PFSK-1 (cell line): ENCODE results near the gene VGLL3.

Source experiments
- FOXP2 ChIP-seq: optimal IDR thresholded peaks from 2 replicates; pipeline ENCODE3; 2011; ENCODE audit warnings: borderline replicate concordance, control low read depth, inconsistent platforms; ENCODE audit not compliant: insufficient read depth; ENCODE audit errors: extremely low read length, extremely low read depth
- POLR2AphosphoS5 ChIP-seq: IDR thresholded peaks from 2 replicates; pipeline ENCODE4 v1.6.1; 2012; ENCODE audit warnings: low read depth, mild to moderate bottlenecking, control low read depth, low read length, moderate library complexity
- SIN3A ChIP-seq: IDR thresholded peaks from 2 replicates; pipeline ENCODE4 v1.6.1; 2012; ENCODE audit warnings: mild to moderate bottlenecking, low read length, moderate library complexity, borderline replicate concordance; ENCODE audit not compliant: insufficient read depth
- TAF1 ChIP-seq: IDR thresholded peaks from 2 replicates; pipeline ENCODE4 v1.6.1; 2012; ENCODE audit warnings: low read length, control low read depth, borderline replicate concordance; ENCODE audit not compliant: insufficient read depth
- TF ChIP-seq, protein P1 (sequence below), 2 experiments: IDR thresholded peaks; 2 replicates each; pipeline versions ENCODE4 v1.6.1 to v1.8.0; 2011 to 2012; ENCODE audit warnings: low read depth in 2 of 2, low read length in 2 of 2, control low read depth in 1 of 2, inconsistent platforms in 1 of 2, mild to moderate bottlenecking in 1 of 2, moderate library complexity in 1 of 2; ENCODE audit not compliant: insufficient read depth in 1 of 2

VGLL3 gene

GRCh38 chr3:86969500-86970189, 21.3 kb downstream of the VGLL3 start:
- no peak for TF ChIP-seq POLR2AphosphoS5
- no peak for TF ChIP-seq SIN3A
- no peak for TF ChIP-seq FOXP2

DNA sequence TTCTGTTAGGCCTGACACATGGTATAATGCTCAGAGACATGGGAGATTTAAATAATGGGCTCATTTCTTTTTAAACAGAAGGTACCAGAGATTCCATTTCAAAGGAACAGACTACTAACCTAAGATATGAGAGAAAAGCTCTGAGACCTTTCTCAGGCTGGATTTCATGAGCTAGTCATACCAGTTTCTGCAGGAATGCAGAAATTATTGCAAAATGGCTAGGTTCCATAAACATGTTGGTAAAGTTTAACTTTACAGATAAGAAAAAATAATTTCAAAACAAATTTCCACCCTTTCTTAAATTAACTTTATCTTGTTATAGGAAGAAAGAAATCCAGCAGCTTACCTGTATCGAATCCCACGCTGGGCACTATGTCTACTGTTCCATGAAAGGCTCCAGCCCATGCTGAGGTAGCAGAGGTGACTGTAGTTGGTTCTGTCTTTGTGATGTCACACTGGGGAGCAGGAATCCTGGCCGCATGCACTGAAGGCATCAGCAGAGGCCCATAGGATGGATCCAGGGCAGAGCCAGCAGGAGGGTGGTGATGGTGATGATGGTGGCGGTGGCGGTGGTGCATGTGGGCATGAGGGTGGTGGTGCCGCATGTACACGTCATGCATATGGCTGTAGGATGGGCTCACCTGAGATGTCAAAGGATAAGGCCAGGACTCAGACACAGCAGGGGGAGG, 22.6 kb downstream of the VGLL3 start:
- TF ChIP-seq FOXP2 (no peak), SIN3A (no peak), POLR2AphosphoS5 (no peak), TAF1 (no peak)
- TF ChIP-seq, protein P1, sequence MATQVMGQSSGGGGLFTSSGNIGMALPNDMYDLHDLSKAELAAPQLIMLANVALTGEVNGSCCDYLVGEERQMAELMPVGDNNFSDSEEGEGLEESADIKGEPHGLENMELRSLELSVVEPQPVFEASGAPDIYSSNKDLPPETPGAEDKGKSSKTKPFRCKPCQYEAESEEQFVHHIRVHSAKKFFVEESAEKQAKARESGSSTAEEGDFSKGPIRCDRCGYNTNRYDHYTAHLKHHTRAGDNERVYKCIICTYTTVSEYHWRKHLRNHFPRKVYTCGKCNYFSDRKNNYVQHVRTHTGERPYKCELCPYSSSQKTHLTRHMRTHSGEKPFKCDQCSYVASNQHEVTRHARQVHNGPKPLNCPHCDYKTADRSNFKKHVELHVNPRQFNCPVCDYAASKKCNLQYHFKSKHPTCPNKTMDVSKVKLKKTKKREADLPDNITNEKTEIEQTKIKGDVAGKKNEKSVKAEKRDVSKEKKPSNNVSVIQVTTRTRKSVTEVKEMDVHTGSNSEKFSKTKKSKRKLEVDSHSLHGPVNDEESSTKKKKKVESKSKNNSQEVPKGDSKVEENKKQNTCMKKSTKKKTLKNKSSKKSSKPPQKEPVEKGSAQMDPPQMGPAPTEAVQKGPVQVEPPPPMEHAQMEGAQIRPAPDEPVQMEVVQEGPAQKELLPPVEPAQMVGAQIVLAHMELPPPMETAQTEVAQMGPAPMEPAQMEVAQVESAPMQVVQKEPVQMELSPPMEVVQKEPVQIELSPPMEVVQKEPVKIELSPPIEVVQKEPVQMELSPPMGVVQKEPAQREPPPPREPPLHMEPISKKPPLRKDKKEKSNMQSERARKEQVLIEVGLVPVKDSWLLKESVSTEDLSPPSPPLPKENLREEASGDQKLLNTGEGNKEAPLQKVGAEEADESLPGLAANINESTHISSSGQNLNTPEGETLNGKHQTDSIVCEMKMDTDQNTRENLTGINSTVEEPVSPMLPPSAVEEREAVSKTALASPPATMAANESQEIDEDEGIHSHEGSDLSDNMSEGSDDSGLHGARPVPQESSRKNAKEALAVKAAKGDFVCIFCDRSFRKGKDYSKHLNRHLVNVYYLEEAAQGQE (IDR thresholded peaks at IDR 0.05; ENCODE audit: insufficient read depth in 1 of 2, low read depth in 2 of 2, low read length in 2 of 2), result no peak

- TF ChIP-seq POLR2AphosphoS5 (no peak), TAF1 (no peak), FOXP2 (no peak), SIN3A (no peak)
- TF ChIP-seq, protein P1 (IDR thresholded peaks at IDR 0.05; ENCODE audit: insufficient read depth in 1 of 2, low read depth in 2 of 2, low read length in 2 of 2), result no peak
Observed at GRCh38 chr3:86967062-86967461, 23.9 kb downstream of the VGLL3 start.

DNA sequence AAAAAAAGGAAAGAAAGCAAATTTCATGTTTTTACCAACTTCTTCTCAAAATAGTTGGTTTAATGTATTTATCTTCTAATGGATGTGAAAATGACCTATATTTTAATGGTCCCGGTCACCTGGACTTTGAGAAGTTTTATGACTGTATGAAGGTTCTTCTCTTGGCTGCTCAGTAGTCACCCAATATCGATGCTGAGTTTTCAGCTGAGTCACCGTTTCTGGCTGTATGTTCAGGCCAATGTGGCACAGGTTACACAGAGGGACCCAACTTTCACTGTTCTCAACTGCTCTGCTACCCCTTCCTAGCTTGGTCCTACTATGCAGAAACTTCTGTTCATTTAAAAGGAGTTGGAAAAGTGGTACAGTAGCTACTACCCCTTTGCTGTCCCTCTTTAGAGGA, 25.8 kb downstream of the VGLL3 start:
- TF ChIP-seq, protein P1 (IDR thresholded peaks at IDR 0.05; ENCODE audit: insufficient read depth in 1 of 2, low read depth in 2 of 2, low read length in 2 of 2), result no peak
- TF ChIP-seq POLR2AphosphoS5, result no peak
- TF ChIP-seq TAF1, result no peak
- no peak for TF ChIP-seq FOXP2

DNA sequence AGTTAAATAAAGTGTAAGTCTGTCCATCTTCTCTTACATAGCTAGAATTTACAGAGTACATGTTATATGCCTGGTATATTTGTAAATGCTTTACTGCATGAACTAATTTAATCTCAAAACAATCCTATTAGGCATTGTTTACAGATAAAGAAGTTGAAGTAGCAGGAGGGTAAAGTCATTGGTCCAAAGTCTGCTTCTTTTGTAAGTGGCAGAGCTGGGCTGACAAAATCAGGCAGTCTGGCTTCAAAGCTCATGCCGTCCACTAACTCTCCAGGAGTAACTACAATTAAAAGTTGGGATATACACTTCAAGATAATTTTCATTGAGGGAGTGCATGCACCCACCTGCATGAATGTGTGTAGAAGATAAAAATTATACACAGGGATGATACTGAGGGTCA, 27.3 kb downstream of the VGLL3 start:
- TF ChIP-seq TAF1, result no peak
- TF ChIP-seq POLR2AphosphoS5, result no peak
- TF ChIP-seq, protein P1 (IDR thresholded peaks at IDR 0.05; ENCODE audit: insufficient read depth in 1 of 2, low read depth in 2 of 2, low read length in 2 of 2), result no peak
- TF ChIP-seq SIN3A, result no peak
- no peak for TF ChIP-seq FOXP2
